Measurements from ENCODE around the gene GOLGA7B.

- TF ChIP-seq CTCF (IDR thresholded peaks at IDR 0.05; ENCODE audit: low read depth, low read length): no peak
- TF ChIP-seq EZH2phosphoT487 (IDR thresholded peaks at IDR 0.05; ENCODE audit: low read depth): no peak
These were observed 43.3 kb downstream of the GOLGA7B start for GRCh38 chr10:97892939-97893338.
